Measurements from ENCODE around the gene LRRN4. TPM values are rescaled to one million over a fixed set of nuclear protein-coding genes. Genes with fewer than 3 reads are reported as not detected.

LRRN4 gene
- total and polyA plus RNA-seq, 8 donors: 0.19 to 2.9 (median 1.1) TPM; not detected in 5

DNA sequence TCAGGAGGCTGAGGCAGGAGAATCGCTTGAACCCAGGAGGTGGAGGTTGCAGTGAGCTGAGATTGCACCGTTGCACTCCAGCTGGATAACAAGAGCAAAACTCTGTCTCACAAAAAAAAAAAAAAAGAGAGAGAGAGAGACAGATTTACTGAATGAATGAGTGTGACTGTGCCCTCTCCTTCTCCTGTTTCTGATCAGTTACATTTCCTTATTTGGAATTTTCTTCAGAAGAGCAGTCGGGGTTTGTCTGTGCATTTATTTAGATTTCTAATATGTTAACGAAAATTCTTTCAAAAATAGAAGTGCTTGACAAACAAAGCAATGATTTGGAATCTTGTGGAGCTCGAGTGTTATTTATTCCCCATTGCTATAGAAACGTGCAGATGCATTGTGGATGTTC, 6.4 kb upstream of the LRRN4 start:
- Histone ChIP-seq H3K27ac (no peak overlapping the region), H3K4me1 (peaks cover 0 to 20% (median 9%) of the 10 kb centered on the region in 4 donors), H3K4me3 (no peak overlapping the region), H3K36me3 (no peaks in the 10 kb centered on the region), H3K27me3 (peaks cover 0 to 21% (median 0%) of the 10 kb centered on the region in 3 donors), H3K9me3 (no peaks in the 10 kb centered on the region)
- WGBS, 5 donors: 54 to 62% (median 57%) methylated on average over 6 of the region's 6 CpGs
- intact Hi-C loops (cut with DNase I; ENCODE audit: low total_unique reads): no loop called here
- DNase-seq: no peak
- no peak for TF ChIP-seq POLR2A (IDR thresholded peaks at IDR 0.05)
- no peak for TF ChIP-seq POLR2AphosphoS5 (IDR thresholded peaks at IDR 0.05)
- TF ChIP-seq EP300 (IDR thresholded peaks at IDR 0.05): no peak
- TF ChIP-seq, protein P1, sequence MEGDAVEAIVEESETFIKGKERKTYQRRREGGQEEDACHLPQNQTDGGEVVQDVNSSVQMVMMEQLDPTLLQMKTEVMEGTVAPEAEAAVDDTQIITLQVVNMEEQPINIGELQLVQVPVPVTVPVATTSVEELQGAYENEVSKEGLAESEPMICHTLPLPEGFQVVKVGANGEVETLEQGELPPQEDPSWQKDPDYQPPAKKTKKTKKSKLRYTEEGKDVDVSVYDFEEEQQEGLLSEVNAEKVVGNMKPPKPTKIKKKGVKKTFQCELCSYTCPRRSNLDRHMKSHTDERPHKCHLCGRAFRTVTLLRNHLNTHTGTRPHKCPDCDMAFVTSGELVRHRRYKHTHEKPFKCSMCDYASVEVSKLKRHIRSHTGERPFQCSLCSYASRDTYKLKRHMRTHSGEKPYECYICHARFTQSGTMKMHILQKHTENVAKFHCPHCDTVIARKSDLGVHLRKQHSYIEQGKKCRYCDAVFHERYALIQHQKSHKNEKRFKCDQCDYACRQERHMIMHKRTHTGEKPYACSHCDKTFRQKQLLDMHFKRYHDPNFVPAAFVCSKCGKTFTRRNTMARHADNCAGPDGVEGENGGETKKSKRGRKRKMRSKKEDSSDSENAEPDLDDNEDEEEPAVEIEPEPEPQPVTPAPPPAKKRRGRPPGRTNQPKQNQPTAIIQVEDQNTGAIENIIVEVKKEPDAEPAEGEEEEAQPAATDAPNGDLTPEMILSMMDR (IDR thresholded peaks at IDR 0.05): no peak

DNA sequence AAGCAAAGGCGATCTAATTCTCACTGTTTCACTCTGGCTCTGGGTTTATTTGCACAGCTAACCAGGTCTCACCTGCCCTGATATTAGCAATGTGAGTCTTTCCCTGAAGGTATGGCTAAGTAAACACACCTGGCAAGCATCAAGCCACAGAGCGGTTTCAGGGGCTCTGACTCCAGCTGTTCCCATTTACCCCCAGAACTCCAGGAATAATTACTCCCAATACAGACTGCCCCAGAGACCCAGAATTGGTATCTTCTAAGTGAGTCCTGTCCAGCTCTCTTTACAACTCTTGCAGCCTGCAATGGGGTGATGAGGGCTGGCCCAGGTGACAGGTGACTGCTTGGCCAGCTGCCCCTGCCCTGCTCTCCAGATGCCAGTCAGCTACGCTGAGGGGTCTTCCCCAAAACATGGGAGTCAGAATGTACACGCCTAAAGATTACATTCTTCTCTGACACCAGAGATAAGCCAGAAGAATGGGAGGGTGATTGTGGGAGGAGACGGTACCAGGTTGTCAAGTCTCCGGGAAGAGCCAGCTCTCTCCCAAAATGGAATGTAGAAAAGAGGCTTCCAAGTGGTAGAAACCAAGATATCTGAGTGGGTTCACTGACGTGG, 4.9 kb upstream of the LRRN4 start:
- H3K27ac ChIP-seq: peak overlapping the region; percentile 20 to 52 (median 29)
- 13 to 28% (median 16%) methylated on average over 7 of the region's 7 CpGs for WGBS, 5 donors
- H3K9me3 ChIP-seq: no peaks in the 10 kb centered on the region
- H3K36me3 ChIP-seq: no peaks in the 10 kb centered on the region
- peak; percentile 38 to 76 for DNase-seq
- TF ChIP-seq, protein P1 (IDR thresholded peaks at IDR 0.05): no peak
- TF ChIP-seq POLR2A (IDR thresholded peaks at IDR 0.05) (no peak), POLR2AphosphoS5 (IDR thresholded peaks at IDR 0.05) (peak in 2 of 3 donors; percentile 28 to 36), EP300 (IDR thresholded peaks at IDR 0.05) (no peak)
- H3K27me3 ChIP-seq: peaks cover 0 to 29% (median 0%) of the 10 kb centered on the region in 3 donors
- intact Hi-C loops (cut with DNase I; ENCODE audit: low total_unique reads): no loop called here
- H3K4me1 ChIP-seq: peaks cover 4 to 26% (median 12%) of the 10 kb centered on the region in 4 donors
- no peak overlapping the region for H3K4me3 ChIP-seq

DNA sequence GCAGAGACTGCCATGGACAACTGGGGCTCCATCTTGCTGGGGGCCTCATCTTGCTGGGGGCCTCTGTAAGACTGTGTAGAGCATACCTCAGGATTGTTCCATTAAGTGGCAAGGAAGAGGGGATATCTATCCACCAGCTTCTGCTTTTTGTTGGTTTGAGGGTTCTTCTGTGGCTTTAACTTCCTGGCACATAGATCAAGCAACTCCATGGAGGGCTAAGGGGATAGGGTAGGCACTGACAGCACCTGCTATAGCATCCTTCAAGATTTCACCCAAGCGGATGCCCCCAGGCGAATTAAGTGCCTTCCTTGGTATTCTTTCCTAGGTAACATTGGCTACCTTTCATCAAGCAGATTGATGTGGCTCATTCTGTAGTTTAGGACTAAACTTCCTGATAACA, 3.8 kb upstream of the LRRN4 start:
- 52 to 83% (median 71%) methylated on average over 2 of the region's 2 CpGs for WGBS, 5 donors
- Histone ChIP-seq H3K27me3 (peaks cover 0 to 40% (median under 1%) of the 10 kb centered on the region in 3 donors), H3K9me3 (no peaks in the 10 kb centered on the region), H3K36me3 (no peaks in the 10 kb centered on the region), H3K27ac (peak overlapping the region in 2 of 5 donors; percentile 11 to 52), H3K4me1 (peaks cover 5 to 36% (median 17%) of the 10 kb centered on the region in 4 donors), H3K4me3 (no peak overlapping the region)
- TF ChIP-seq POLR2A (IDR thresholded peaks at IDR 0.05): no peak
- no peak for TF ChIP-seq POLR2AphosphoS5 (IDR thresholded peaks at IDR 0.05)
- TF ChIP-seq, protein P1 (IDR thresholded peaks at IDR 0.05): no peak
- no peak for TF ChIP-seq EP300 (IDR thresholded peaks at IDR 0.05)
- DNase-seq: no peak
- intact Hi-C loops (cut with DNase I; ENCODE audit: low total_unique reads): no loop called here

DNA sequence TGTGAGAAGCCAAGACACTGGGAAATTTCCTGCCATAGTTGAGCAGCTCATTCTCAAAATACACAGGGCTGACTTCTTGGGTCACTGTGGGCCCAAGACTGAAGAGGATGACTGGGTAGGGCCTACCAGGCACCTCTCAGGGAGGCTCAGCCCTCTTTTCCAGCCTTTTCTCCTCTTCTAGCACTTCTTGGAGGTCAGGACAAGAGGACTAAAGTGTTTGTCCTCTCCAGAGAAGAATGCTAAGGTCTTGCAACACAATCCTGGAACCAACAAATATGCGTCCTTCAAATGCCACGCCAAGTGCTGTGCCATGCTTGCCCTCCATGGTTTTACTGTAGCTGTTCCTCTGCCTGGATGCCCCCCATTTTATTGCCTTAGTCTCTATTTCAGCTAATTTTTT, 3.3 kb upstream of the LRRN4 start:
- Histone ChIP-seq H3K27me3 (peaks cover 0 to 45% (median 6%) of the 10 kb centered on the region in 3 donors), H3K4me1 (peaks cover 10 to 42% (median 23%) of the 10 kb centered on the region in 4 donors), H3K4me3 (no peak overlapping the region), H3K27ac (no peak overlapping the region), H3K36me3 (no peaks in the 10 kb centered on the region), H3K9me3 (no peaks in the 10 kb centered on the region)
- DNase-seq: no peak
- intact Hi-C loops (cut with DNase I; ENCODE audit: low total_unique reads): no loop called here
- WGBS, 5 donors: 94 to 98% (median 97%) methylated on average over 2 of the region's 2 CpGs
- no peak for TF ChIP-seq POLR2A (IDR thresholded peaks at IDR 0.05)
- TF ChIP-seq, protein P1 (IDR thresholded peaks at IDR 0.05): no peak
- no peak for TF ChIP-seq EP300 (IDR thresholded peaks at IDR 0.05)
- no peak for TF ChIP-seq POLR2AphosphoS5 (IDR thresholded peaks at IDR 0.05)

All from stomach (tissue), 9 donors.